Activated CD8-positive, alpha-beta T cell treated with anti-CD3 and anti-CD28 coated beads for 36 hours (primary cell): ENCODE data around the gene DDX24. TPM values are rescaled to one million over a fixed set of nuclear protein-coding genes. Genes with fewer than 3 reads are reported as not detected.

ENCODE experiments used
- ATAC-seq: fragments of 200-7000 bp; cut with Tn5 transposase; one replicate; pipeline ENCODE4 v1.10.0; 2021; ENCODE audit warnings: mild to moderate bottlenecking, moderate library complexity
- CTCF ChIA-PET: fragments of 350-600 bp; sonication (Branson Sonifier 250); formaldehyde crosslinking; loops from one replicate; lab custom pipeline; 2021; ENCODE audit warnings: antibody characterized with exemption; lab: Charles Lee
- POLR2A ChIA-PET: fragments of 350-600 bp; sonication (Branson Sonifier 250); formaldehyde crosslinking; loops from one replicate; lab custom pipeline; 2021; ENCODE audit warnings: antibody characterized with exemption; lab: Charles Lee
- DNase-seq: peaks from one replicate; pipeline ENCODE4 v3.0.0-alpha.2; 2020
- H3K27ac Mint-ChIP-seq: one replicate; pipeline ENCODE4 v1.8.0; 2021; ENCODE audit warnings: mild to moderate bottlenecking, mixed read lengths
- H3K27me3 Mint-ChIP-seq: one replicate; pipeline ENCODE4 v1.8.0; 2021; ENCODE audit warnings: mixed read lengths
- H3K36me3 Mint-ChIP-seq: one replicate; pipeline ENCODE4 v1.8.0; 2021; ENCODE audit warnings: low read depth, mixed read lengths
- H3K4me1 Mint-ChIP-seq: one replicate; pipeline ENCODE4 v1.8.0; 2021; ENCODE audit warnings: low read depth, mixed read lengths
- H3K4me3 Mint-ChIP-seq: one replicate; pipeline ENCODE4 v1.8.0; 2021; ENCODE audit warnings: mild to moderate bottlenecking, moderate library complexity, mixed read lengths
- H3K9me3 Mint-ChIP-seq: one replicate; pipeline ENCODE4 v1.8.0; 2021; ENCODE audit warnings: mixed read lengths
- intact Hi-C: fragments of 100-400 bp; cut with micrococcal nuclease; formaldehyde crosslinking; loops from one replicate; pipeline ENCODE4 v1.10.0; 2022
- total RNA-seq, 2 experiments: library from RNA; stranded (reverse); gene quantifications; one replicate each; pipeline ENCODE4 v1.2.3, GENCODE V29; 2021
- TF ChIP-seq, protein P1 (sequence below): fragments of 200-600 bp; IDR thresholded peaks from one replicate; pipeline ENCODE4 v1.8.0; 2022; ENCODE audit warnings: antibody characterized with exemption, mild to moderate bottlenecking

The DDX24 gene
- total RNA-seq, 2 experiments from 2014 or later = 272 to 275 TPM

DNA sequence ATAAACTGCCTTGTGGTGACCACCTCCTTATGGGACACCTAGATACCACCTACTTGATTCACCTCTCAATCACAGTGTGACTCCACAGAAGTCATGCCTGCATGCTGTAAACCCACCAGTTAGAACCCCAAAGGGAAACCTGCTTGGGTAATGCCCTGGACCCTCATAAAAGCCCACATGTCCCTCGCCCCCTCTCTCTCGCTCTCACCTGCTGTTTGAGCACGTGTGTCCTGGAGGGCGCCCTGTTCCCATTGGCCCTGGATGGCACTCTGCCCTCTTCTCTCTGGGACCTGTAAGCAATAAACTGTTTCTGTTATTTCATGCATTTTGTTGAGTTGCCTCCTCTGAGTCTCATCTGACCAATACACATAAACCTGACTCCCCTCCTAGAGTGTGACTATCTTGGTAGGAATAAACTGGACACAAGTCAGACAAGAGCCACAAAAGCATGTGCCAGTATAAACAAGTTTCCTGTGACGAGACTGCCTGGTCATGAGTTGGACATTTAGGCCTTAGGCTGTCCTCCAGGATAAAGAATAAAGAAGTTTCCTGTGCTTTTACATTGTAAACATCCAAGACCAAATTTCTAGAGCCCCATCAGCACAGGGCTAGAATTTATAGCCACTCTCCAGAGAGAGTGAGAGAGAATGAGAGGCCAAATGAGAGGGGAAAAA is 39.8 kb upstream of the DDX24 start:
- Mint-ChIP-seq H3K36me3 (no peaks in the 10 kb centered on the region), H3K4me1 (no peaks in the 10 kb centered on the region), H3K27me3 (no peaks in the 10 kb centered on the region), H3K4me3 (no peak overlapping the region), H3K27ac (no peak overlapping the region), H3K9me3 (peaks cover 16% of the 10 kb centered on the region)
- ATAC-seq = no peak
- POLR2A ChIA-PET = no interaction called here
- no peak for DNase-seq
- intact Hi-C loops = no loop called here
- CTCF ChIA-PET = interaction anchor here (1.0 kb wide), 1 partner anchor 16 kb away, joined by 3 read pairs; no protein-coding TSS in a partner anchor
- TF ChIP-seq, protein P1, sequence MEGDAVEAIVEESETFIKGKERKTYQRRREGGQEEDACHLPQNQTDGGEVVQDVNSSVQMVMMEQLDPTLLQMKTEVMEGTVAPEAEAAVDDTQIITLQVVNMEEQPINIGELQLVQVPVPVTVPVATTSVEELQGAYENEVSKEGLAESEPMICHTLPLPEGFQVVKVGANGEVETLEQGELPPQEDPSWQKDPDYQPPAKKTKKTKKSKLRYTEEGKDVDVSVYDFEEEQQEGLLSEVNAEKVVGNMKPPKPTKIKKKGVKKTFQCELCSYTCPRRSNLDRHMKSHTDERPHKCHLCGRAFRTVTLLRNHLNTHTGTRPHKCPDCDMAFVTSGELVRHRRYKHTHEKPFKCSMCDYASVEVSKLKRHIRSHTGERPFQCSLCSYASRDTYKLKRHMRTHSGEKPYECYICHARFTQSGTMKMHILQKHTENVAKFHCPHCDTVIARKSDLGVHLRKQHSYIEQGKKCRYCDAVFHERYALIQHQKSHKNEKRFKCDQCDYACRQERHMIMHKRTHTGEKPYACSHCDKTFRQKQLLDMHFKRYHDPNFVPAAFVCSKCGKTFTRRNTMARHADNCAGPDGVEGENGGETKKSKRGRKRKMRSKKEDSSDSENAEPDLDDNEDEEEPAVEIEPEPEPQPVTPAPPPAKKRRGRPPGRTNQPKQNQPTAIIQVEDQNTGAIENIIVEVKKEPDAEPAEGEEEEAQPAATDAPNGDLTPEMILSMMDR = no peak

DNA sequence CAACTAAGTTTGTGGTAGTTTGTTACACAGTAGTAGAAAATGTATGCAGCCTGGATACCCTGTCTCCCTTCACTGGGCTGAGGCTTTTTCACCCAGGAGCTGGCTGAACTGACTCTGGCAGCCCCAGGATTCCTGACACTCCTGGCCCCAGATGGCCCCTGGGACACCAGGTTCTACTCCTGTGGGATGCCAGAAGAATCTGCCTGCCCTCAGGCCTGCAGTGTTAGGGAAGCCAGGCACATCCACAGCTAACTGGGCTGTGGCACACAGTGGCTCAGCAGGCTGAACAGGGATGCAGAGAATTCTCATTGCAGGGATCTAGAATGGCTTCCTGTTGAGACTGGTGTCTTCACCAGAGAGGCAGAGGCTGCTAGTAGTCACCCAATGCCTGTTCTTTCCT is 38.1 kb upstream of the DDX24 start:
- ChIA-PET CTCF (interaction anchor here (1.3 to 2.2 kb wide), 2 partner anchors 13 to 18 kb away, joined by 5 to 11 read pairs; no protein-coding TSS in a partner anchor), POLR2A (no interaction called here)
- Mint-ChIP-seq H3K9me3 (peaks cover 16% of the 10 kb centered on the region), H3K36me3 (no peaks in the 10 kb centered on the region), H3K27ac (no peak overlapping the region), H3K4me3 (no peak overlapping the region), H3K4me1 (no peaks in the 10 kb centered on the region), H3K27me3 (no peaks in the 10 kb centered on the region)
- no peak for ATAC-seq
- no peak for DNase-seq
- TF ChIP-seq, protein P1 = no peak
- intact Hi-C loops = no loop called here

DNA sequence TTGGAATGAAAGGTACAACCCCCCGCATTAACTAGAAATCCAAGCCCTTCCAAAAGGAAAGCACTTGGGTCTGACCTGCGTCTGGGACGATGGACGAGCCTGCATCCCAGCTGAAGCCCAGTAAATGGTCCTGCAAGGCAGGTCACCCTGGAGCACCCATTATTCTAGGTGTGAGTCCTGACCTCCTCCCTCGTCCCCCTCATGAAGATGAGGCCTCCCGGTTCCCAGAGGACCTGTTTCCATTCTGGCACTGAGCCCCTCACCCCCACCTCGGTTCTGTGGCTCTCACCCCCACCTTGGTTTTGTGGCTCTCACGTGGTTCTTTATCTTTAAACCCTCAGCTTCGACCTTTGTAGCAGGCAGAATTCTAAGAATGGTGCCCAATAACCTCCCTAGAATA is 36.9 kb upstream of the DDX24 start:
- H3K4me3 Mint-ChIP-seq = no peak overlapping the region
- CTCF ChIA-PET = interaction anchor here (2.2 kb wide), 1 partner anchor 19 kb away, joined by 11 read pairs; no protein-coding TSS in a partner anchor
- peaks cover 16% of the 10 kb centered on the region for H3K9me3 Mint-ChIP-seq
- DNase-seq (no peak), ATAC-seq (no peak)
- H3K36me3 Mint-ChIP-seq = no peaks in the 10 kb centered on the region
- POLR2A ChIA-PET = no interaction called here
- intact Hi-C loops = no loop called here
- TF ChIP-seq, protein P1 = no peak
- no peak overlapping the region for H3K27ac Mint-ChIP-seq
- H3K4me1 Mint-ChIP-seq = no peaks in the 10 kb centered on the region
- H3K27me3 Mint-ChIP-seq = no peaks in the 10 kb centered on the region

DNA sequence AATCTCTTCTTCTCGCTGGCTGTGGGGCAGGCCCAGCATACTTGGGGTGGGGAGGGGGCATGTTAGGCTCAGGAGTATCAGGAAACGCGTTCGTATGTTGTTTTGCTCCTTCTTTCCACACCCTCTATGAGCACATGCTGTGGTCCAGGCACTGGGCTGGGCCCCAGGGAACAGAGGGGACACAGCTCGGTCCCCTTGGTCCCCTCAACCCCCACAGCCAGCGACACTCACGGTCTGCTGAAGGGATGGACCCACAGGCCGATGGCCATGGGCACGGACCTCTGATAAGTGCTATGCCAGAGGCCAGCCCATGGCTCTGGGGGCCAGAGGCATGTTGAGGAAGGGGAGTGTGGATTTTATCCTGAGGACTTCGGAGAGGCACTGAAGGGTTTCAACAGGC is 35.7 kb upstream of the DDX24 start:
- intact Hi-C loops = no loop called here
- Mint-ChIP-seq H3K4me1 (no peaks in the 10 kb centered on the region), H3K27me3 (no peaks in the 10 kb centered on the region), H3K9me3 (peaks cover 16% of the 10 kb centered on the region), H3K4me3 (no peak overlapping the region), H3K27ac (no peak overlapping the region), H3K36me3 (no peaks in the 10 kb centered on the region)
- no peak for DNase-seq
- ATAC-seq = no peak
- ChIA-PET CTCF (no interaction called here), POLR2A (no interaction called here)
- TF ChIP-seq, protein P1 = no peak

DNA sequence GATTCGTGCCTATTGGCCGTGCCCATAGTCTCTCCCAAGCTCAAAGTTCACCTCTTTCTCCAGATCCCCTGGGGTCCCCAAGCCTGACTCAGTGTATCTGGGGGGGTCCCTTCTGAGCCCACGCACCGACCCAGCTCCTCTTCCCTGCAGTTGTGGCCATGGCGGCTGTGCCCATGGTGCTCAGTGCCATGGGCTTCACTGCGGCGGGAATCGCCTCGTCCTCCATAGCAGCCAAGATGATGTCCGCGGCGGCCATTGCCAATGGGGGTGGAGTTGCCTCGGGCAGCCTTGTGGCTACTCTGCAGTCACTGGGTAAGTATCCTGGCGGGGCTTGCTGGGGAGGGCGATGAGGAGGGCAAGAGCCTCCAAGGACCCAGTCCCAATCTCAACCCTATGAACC is 34.6 kb upstream of the DDX24 start:
- Mint-ChIP-seq H3K27me3 (no peaks in the 10 kb centered on the region), H3K27ac (no peak overlapping the region), H3K4me3 (no peak overlapping the region), H3K36me3 (no peaks in the 10 kb centered on the region), H3K4me1 (no peaks in the 10 kb centered on the region), H3K9me3 (peaks cover 11% of the 10 kb centered on the region)
- ATAC-seq (no peak), DNase-seq (no peak)
- intact Hi-C loops = no loop called here
- ChIA-PET CTCF (interaction anchor here (0.9 to 3.1 kb wide), 2 partner anchors 16 to 28 kb away, joined by 4 to 9 read pairs; no protein-coding TSS in a partner anchor), POLR2A (interaction anchor here (0.8 kb wide), 1 partner anchor 94 kb away, joined by 3 read pairs; no protein-coding TSS in a partner anchor)
- TF ChIP-seq, protein P1 = no peak
